IPS-18c (cell line): ENCODE measurements around the gene PDZK1.

Experiments used
- H3K4me3 ChIP-seq: 2 replicates; pipeline ENCODE4 v1.7.0; 2013; ENCODE audit warnings: low read depth, mild to moderate bottlenecking, low read length, moderate library complexity; ENCODE audit not compliant: insufficient read depth
- H3K9me3 ChIP-seq: one replicate; pipeline ENCODE4 v1.6.1; 2013; ENCODE audit warnings: mild to moderate bottlenecking, low read length, moderate library complexity; ENCODE audit not compliant: control insufficient read depth, insufficient read depth

Gene PDZK1

DNA sequence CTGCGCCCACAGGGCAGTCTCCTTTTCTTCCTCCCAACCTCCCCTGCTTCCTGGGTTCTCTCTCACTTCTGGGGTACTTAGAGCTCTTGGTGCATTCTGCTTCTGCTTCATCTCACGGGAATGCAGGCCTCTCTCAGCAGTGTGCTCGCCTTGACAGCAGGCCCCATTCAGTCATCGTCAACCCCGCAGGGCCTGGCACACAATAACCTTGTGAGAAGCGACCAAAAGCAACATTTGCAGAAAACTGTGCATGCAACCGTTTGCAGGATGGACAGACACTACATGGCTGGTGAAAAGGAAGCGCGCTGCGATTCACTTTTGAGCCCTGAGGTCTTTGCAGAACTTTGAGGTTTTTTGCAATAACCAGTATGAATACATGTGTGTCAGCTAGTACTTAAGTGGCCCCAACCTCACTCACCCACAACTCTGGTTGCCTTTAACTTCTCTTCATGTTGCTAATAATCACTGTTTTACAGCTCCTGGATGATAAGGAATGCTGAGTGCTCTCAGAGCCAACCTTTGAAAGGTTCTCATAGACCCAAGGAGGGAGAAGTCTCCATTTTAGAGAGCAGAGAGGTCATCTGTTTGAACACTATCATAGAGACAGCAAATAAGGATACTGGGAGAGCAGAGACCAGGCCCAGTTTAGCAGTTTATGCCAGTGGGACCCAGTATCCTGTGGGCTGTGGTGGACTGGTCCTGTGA lies 9.6 kb upstream of the PDZK1 start:
- Histone ChIP-seq H3K9me3 (no peaks in the 10 kb centered on the region), H3K4me3 (no peak overlapping the region)

DNA sequence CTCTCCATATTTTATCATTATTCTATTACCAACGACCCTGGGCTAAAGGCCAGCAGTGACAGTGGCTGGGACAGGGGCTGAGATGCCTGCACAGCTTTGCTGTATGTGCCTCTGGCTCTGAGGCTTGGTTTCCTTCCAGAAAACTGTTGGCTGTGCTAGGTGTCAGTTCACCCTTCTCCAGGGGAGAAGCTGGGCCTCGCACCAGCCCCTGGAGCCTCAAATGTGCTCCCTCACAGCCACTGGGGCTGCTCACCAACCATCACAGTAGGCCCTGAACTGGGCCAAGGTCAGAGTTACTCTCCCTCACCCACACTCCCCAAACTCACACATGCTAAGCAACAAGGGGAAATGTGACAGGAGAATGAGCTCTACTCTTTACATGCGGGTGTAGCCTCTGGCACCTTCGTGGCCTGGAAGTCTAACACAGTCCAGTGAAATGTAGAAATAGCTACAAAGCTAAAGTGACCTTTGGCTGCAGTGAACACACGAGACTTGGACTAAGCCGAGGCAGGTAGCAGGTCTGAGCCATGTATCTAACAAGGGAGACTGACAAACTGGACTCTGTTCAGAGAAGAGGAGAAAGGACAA lies 7.5 kb upstream of the PDZK1 start:
- Histone ChIP-seq H3K4me3 (no peak overlapping the region), H3K9me3 (no peaks in the 10 kb centered on the region)

DNA sequence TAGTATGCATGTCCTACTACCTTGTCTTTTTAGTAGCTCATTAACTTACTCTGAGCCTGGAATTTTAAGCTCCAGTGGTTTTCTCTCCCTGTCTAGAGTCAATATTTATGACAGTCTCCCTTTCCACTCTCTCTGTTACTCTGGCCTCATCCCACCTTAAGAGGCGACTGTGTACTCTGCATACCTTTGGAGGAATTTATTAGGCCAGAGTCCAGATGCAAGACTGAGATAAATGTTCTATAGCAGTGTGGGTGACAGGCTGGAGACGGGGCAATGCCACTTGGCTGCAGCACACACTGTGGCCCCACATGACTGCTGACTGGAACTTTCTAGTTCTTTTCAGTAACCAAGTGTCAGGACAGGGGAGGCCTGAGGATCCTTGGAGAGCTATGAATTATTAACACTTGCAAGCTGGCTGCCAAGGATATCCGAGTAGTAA lies 4.1 kb upstream of the PDZK1 start:
- no peak overlapping the region for H3K4me3 ChIP-seq
- H3K9me3 ChIP-seq = no peaks in the 10 kb centered on the region

DNA sequence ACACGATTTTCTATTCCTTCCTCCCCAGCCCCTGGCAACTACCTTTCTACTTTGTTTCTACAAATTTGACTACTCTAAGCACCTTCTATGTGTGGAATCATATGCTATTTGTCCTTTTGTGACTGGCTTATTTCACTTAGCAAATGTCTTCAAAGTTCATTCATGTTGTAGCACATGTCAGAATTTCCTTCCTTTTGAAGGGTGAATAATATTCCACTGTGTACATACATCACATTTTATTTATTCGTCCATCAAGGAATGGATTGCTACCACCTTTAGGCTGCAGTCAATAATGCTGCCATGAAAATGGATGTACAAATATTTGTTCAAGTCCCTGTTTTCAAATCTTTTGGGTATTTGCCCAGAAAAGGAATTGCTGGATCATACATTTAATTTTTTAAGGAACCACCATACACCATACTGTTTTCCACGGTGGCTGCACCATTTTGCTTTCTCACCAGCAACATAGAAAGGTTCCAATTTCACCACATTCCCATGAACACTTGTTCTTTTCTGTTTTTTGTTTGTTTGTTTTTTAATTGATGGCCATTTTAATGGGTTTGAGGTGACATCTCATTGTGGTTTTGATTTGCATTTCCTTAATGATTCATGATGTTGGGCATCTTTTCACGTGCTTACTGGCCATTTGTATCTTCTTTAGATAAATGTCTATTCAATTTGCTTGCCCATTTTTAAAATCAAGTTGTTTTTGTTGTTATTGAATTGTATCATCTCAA lies 3.3 kb upstream of the PDZK1 start:
- Histone ChIP-seq H3K4me3 (no peak overlapping the region), H3K9me3 (no peaks in the 10 kb centered on the region)

DNA sequence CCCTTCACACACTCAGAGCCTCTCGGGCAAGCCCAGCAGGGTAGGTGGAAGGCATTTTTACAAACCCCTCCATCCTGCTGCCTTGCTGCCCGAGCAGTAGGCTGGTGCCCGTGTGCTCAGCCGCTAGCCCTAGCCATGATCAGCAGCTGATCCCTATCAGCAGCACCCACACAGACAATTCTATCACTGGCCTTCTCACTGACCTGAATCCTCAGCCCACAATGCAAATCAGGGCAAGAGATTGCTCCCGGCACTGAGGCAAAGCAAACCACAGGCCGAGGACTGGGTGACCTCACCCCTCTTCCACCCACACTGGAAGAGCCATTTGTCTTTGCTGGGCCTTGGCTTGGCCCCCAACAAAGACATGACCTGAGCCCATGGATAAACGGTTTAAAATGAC lies 895 bp upstream of the PDZK1 start:
- Histone ChIP-seq H3K9me3 (no peaks in the 10 kb centered on the region), H3K4me3 (no peak overlapping the region)

DNA sequence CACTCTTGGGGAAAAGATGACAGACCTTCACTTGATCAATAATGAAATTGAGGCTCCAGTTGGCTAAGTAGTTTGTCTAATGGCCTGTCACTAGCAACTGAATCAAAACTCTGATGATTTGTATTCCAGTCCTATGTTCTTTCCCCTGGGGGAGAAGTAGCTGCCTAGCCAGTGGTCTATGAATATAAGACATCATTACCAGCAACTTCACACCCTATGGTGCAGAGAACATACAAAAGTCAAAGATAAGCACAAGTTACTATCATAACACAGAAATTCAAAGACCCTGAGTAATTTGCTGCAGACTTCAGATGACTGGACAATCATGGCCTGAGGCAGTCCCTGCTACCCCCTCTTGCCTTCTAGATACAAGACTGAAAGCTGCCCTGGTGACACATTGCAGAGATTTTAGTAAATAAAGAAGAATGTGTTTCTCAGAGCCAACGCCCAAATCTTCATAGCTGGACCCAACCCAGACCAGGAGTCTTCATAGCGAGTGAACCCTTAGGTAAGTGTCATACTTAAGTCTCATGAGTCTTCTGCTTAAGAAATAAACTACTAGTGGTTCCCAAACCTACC lies 993 bp downstream of the PDZK1 start:
- Histone ChIP-seq H3K4me3 (no peak overlapping the region), H3K9me3 (no peaks in the 10 kb centered on the region)

DNA sequence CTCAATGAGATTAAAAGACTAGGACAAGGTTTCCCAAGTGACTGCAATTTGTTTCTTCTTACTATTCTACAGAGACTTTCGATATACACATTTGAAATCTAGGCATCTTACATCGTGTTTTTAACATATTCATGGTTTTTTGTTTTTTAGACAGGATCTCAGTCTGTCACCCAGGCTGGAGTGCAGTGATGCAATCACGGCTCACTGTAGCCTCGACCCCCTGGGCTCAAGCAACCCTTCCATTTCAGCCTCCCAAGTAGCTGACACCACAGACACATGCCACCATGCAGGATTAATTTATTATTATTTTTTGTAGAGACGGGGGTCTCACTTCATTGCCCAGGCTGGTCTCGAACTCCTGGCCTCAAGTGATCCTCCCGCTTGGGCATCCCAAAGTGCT lies 1.5 kb downstream of the PDZK1 start:
- Histone ChIP-seq H3K9me3 (no peaks in the 10 kb centered on the region), H3K4me3 (no peak overlapping the region)

DNA sequence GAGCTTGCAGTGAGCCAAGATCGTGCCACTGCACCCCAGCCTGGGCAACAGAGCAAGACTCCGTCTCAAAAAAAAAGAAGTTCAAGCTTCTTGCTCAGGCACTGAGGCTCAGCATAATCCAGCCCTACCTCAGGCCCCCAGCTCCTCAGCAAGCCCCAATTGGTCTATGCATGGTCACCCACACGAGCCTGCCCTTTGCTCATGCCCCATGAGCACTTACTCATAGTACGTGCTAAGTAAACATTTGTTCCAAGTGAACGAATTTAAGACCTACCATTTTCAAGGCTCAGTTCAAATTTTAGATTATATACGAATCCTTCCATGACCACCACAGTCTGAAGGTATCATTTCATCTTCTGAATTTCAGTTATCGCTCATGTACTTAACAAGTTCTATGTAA lies 4.3 kb downstream of the PDZK1 start:
- no peaks in the 10 kb centered on the region for H3K9me3 ChIP-seq
- no peak overlapping the region for H3K4me3 ChIP-seq

DNA sequence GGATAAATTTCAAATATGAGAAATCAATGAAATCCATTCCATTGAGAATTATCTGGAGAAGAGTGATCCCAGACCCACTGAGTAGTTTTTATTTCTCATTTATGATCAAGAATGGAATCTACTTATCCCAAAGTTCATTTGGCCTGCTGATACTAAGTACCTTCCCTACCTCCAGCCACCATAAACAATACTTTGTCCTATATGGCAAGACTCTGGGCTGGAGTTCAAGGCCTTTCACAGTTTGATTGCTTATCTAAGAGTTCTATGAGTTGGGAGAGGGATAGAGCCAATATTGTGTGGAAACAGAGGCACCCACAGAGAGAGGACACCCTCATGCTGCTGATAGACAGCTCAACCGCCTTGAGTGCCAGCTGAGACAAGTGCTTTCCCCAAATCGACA lies 5.1 kb downstream of the PDZK1 start:
- H3K9me3 ChIP-seq = no peaks in the 10 kb centered on the region

DNA sequence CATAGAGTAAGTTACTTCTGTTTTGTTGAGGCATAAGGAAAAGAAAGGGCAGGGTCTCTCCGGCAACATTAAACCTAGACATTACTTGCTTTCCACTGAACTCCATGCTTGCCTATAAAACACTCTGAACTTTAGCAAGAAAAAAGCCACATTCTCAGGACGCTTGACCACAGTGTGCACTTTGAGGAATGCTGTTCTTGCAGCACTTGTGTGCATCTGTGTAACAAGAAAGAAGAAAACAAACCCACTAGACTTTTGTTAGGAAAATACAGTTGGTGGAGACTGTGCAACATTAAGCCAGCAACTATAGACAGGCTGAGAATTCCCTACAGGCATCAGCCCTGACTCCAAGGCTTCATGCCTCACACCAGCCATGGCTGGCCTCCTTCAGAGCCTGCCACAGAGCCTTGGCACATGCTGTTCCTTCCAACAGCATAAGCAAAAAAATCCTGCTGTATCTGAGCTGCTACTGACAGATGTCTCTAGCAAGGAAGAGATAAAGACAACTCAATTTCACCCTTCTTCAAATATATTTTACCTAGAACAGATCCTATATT lies 5.8 kb downstream of the PDZK1 start:
- Histone ChIP-seq H3K9me3 (no peaks in the 10 kb centered on the region), H3K4me3 (no peak overlapping the region)

More for the DNA sequence above, 5.1 kb downstream of the PDZK1 start:
- H3K4me3 ChIP-seq = no peak overlapping the region

DNA sequence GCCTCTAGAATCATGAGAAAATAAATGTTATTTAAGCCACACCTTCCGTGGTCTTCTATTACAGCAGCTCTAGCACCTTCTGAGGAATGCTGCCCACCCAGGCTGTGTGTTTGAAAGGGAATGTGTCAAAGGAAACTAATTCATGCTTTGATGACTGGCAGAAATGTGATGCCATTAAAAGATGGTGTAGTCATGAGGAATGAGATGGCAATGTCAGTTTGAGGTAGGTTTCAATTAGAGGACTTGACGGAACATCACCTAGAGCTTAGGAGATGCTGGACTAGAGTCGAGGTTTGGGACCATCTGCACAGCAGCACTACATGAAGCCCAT lies 10.6 kb downstream of the PDZK1 start:
- no peaks in the 10 kb centered on the region for H3K9me3 ChIP-seq
- no peak overlapping the region for H3K4me3 ChIP-seq

DNA sequence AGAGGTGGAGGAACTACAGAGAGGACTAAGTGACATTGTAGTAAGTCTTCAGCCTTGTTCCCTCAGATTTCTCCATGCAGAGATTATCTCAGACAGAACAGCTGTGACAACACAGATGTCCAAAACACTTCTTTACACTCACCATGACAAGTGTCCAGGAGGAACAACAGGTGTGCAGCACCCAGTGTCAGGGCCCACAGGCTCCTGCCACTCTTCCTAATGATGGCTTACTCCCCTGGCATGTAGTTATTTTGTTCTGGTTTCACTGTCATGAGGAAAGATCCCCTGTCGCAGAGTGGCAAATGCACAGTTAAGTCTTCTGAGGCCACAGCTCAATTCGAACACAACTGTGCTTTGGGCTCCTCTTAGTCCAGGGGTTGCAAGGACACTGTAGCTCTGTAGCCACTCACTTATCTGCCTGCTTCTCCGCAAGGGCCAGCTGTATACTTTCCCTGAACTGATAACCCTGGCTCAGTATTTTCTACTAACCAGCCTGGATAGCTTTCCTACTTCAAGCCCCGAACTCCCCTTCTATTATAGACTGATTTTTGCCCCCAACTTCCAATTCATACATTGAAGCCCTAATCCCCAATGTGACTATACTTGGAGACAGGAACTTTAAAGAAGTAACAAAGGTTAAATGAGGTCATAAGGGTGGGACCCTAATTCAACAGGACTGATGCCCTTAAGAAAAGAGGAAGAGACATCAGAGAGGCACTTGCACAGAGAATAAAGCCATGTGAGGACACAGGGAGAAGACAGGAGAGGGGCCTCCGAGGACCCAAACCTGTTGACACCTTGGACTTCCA lies 11.1 kb downstream of the PDZK1 start:
- H3K9me3 ChIP-seq = no peaks in the 10 kb centered on the region
- H3K4me3 ChIP-seq = no peak overlapping the region

DNA sequence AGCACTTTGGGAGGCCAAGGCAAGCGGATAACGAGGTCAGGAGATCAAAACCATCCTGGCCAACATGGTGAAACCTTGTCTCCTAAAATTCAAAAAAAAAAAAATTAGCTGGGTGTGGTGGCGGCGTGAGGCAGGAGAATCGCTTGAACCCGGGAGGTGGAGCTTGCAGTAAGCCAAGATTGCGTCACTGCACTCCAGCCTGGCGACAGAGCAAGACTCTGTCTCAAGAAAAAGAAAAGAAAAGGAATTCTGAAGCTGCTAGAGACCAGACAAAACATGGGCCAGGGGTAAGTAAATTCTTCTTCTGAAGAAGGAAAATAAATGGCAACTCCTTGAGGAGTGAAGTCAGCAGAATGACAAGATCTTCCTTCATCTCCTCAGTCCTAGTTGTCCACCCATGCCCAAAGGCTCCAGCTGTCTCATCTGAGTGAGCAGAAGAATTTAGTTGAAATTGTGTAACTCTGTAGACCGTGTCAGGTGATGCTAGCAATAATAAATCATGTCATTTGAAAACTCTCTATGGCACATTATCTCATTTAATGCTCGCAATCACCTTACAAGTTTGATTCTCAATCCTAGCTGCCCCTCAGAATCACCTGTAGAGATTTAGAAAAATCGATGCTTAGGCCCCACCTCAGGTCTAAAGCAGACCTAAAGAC lies 14.3 kb downstream of the PDZK1 start:
- H3K4me3 ChIP-seq = no peak overlapping the region
- H3K9me3 ChIP-seq = no peaks in the 10 kb centered on the region

DNA sequence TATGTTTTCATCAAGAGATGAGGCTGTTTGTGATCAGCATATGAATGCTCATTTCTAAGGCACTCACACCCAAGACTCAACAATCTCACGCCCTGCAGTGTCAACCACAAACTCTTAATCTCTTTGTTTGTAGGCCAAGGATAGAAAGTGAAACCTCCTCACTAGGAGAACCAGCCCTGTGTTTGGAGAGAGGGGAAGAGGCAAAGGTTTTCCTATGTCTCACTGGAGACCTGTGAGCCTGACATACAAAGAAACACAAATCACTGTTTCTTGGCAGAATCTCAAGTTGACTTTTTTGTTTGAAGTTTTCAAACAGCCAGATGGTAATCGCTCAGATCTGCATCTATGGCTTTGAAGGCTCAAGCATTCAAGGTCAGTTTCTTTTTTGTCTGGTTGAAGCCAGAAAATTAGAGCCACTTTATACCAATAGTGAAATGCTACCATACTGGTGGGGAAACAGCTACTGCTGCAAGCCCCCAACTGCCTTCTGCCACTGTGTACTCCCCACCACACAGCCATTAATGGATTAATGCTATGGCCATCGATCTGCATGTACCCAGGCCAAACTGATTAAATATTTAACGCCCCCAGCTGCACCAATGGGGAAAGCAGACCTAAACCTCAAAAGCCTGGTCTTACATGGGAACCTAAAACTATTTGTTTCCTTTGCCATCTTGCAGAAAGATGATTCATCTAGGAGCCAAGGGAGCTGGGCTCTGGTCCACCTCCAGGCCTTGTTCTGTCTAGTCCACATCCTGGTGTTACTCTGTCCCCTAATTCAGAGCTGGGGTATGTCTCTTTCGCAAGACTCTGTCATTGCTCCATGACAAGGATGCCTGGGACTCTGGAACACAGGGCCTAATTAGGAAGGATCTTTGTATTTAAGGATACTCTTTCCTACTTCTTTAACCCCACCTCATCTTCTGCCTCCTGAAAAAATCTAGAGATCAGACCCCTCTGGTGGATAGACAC lies 16.3 kb downstream of the PDZK1 start:
- Histone ChIP-seq H3K4me3 (no peak overlapping the region), H3K9me3 (no peaks in the 10 kb centered on the region)

DNA sequence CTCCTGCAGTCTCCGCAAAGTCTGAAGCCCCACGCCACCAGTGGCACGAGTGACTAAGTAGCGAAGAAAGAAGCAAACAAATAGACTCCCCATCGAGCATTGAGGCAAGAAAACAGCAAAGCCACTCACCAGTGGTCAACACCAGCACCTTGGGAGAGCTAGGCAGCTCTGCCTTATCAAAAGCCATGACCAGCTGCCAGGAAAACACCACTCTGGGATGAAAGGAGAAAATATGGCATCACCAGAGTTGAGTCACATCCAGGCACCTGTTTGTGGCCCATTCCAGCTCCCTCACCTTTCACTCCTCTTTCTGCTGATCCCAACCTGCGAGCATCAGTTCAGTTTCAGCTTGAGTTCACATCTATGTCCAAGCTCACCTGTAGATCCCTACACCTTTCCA lies 17.2 kb downstream of the PDZK1 start:
- no peak overlapping the region for H3K4me3 ChIP-seq
- no peaks in the 10 kb centered on the region for H3K9me3 ChIP-seq

DNA sequence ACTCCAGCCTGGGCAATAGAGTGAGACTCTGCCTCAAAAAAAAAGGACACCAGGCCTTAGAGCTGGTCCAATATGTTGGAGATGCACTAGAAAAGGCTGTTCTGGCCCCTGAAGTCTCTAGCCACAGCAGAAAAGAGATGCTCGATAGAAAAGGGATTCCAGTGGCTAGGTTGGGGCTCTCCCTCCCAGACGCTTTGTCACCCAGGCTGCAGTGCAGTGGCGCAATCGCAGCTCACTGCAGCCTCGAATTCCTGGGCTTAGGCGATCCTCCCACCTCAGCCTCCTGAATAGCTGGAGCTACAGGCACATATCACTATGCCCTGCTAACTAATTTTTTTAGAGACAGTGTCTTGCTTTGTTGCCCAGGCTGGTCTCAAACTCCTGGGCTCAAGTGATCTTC lies 18.2 kb downstream of the PDZK1 start:
- no peaks in the 10 kb centered on the region for H3K9me3 ChIP-seq

More for the DNA sequence above, 18.2 kb downstream of the PDZK1 start:
- no peak overlapping the region for H3K4me3 ChIP-seq
